Keratinocyte (primary cell): ENCODE results near the gene RASD2.

Experiments
- CTCF ChIP-seq, 3 experiments: IDR thresholded peaks in 1 of 3; conservative IDR thresholded peaks in 1 of 3; optimal IDR thresholded peaks in 1 of 3; 2 replicates in 2 of 3; 3 replicates in 1 of 3; pipeline versions ENCODE3 to v1.5.1; 2011; ENCODE audit warnings: low read length in 3 of 3, mild to moderate bottlenecking in 3 of 3, moderate library complexity in 2 of 3, control low read depth in 1 of 3, inconsistent platforms in 1 of 3; ENCODE audit not compliant: insufficient read depth in 2 of 3; ENCODE audit errors: extremely low read depth in 1 of 3
- EZH2 ChIP-seq: IDR thresholded peaks from one replicate; pipeline ENCODE4 v1.6.1; 2012; ENCODE audit warnings: inconsistent platforms, mild to moderate bottlenecking, low read length, moderate library complexity

- TF ChIP-seq CTCF (optimal IDR thresholded peaks at IDR 0.05 in 1 of 3, IDR thresholded peaks at IDR 0.05 in 1 of 3, conservative IDR thresholded peaks at IDR 0.05 in 1 of 3; ENCODE audit: extremely low read depth in 1 of 3, insufficient read depth in 2 of 3, low read length in 3 of 3) = no peak
- TF ChIP-seq EZH2 = no peak
Measured at GRCh38 chr22:35559354-35560005, 18.8 kb downstream of the RASD2 start.
